IMR-90 (cell line): ENCODE measurements around the gene CCND1. TPM values are rescaled to one million over a fixed set of nuclear protein-coding genes. Genes with fewer than 3 reads are reported as not detected.

ENCODE experiments used
- ATAC-seq: fragments of 200-7000 bp; cut with Tn5 transposase; 2 replicates; pipeline ENCODE4 v1.9.1; 2020; ENCODE audit warnings: low read depth, mild to moderate bottlenecking, moderate library complexity
- BruUV-seq: library from RNA; stranded (reverse); fragments of 400-500 nt; replicated peaks from 2 replicates; lab custom pipeline; 2021; lab: Mats Ljungman, UMichigan
- CTCF ChIA-PET: fragments of 300-600 bp; formaldehyde crosslinking; extraction: SDS; loops from one replicate; lab custom pipeline; 2021; ENCODE audit warnings: antibody characterized with exemption; lab: Yijun Ruan, JAX
- POLR2A ChIA-PET: fragments of 300-600 bp; sonication (Branson Sonifier 250); formaldehyde crosslinking; loops from one replicate; lab custom pipeline; 2022; ENCODE audit warnings: antibody characterized with exemption; ENCODE audit not compliant: unreplicated experiment; lab: Charles Lee
- DNase-seq: peaks from one replicate; pipeline ENCODE4 v3.0.0; 2013
- H2AFZ ChIP-seq: replicated peaks from 2 replicates; pipeline ENCODE3; 2013; ENCODE audit warnings: low read length, mild to moderate bottlenecking; ENCODE audit not compliant: poor library complexity
- H2AK5ac ChIP-seq: 2 replicates; pipeline ENCODE4 v1.6.1; 2013; ENCODE audit warnings: low read depth, low read length, inconsistent platforms
- H2AK9ac ChIP-seq: replicated peaks from 2 replicates; pipeline ENCODE3; 2013; ENCODE audit warnings: mild to moderate bottlenecking, low read depth, low read length, moderate library complexity; ENCODE audit not compliant: poor library complexity
- H2BK120ac ChIP-seq: 2 replicates; pipeline ENCODE4 v1.6.1; 2013; ENCODE audit warnings: low read depth, low read length, inconsistent platforms
- H2BK15ac ChIP-seq: 3 replicates; pipeline ENCODE4 v1.6.1; 2013; ENCODE audit warnings: low read depth, low read length, inconsistent platforms
- H2BK20ac ChIP-seq: 2 replicates; pipeline ENCODE4 v1.6.1; 2013; ENCODE audit warnings: low read depth, mild to moderate bottlenecking, inconsistent platforms, low read length, moderate library complexity
- H2BK5ac ChIP-seq: 2 replicates; pipeline ENCODE4 v1.6.1; 2013; ENCODE audit warnings: mild to moderate bottlenecking, low read depth, low read length, inconsistent platforms; ENCODE audit not compliant: poor library complexity, severe bottlenecking
- H3K14ac ChIP-seq: replicated peaks from 2 replicates; pipeline ENCODE4 v1.6.1; 2013; ENCODE audit warnings: low read depth, low read length, inconsistent platforms
- H3K18ac ChIP-seq: 2 replicates; pipeline ENCODE4 v1.6.1; 2013; ENCODE audit warnings: low read depth, low read length, control low read depth
- H3K23ac ChIP-seq: 2 replicates; pipeline ENCODE4 v1.6.1; 2013; ENCODE audit warnings: low read depth, low read length, inconsistent platforms
- H3K27ac ChIP-seq: 2 replicates; pipeline ENCODE4 v1.5.1; 2013; ENCODE audit warnings: mild to moderate bottlenecking, control low read depth, low read length; ENCODE audit not compliant: insufficient read depth
- H3K27me3 ChIP-seq: 2 replicates; pipeline ENCODE4 v1.6.1; 2013; ENCODE audit warnings: low read length; ENCODE audit not compliant: control insufficient read depth, insufficient read depth
- H3K36me3 ChIP-seq: 2 replicates; pipeline ENCODE4 v1.6.1; 2013; ENCODE audit warnings: low read length, mixed read lengths; ENCODE audit not compliant: control insufficient read depth, insufficient read depth
- H3K4ac ChIP-seq: 2 replicates; pipeline ENCODE4 v1.6.1; 2013; ENCODE audit warnings: low read depth, low read length, inconsistent platforms
- H3K4me1 ChIP-seq: 2 replicates; pipeline ENCODE4 v1.6.1; 2013; ENCODE audit warnings: low read length, mixed read lengths; ENCODE audit not compliant: control insufficient read depth, insufficient read depth
- H3K4me2 ChIP-seq: 2 replicates; pipeline ENCODE4 v1.6.1; 2013; ENCODE audit warnings: low read depth, mild to moderate bottlenecking, control low read depth, low read length, moderate library complexity
- H3K4me3 ChIP-seq: 2 replicates; pipeline ENCODE4 v1.5.1; 2013; ENCODE audit warnings: low read depth, mild to moderate bottlenecking, control low read depth, low read length, moderate library complexity; ENCODE audit not compliant: insufficient read depth
- H3K56ac ChIP-seq: 2 replicates; pipeline ENCODE4 v1.6.1; 2013; ENCODE audit warnings: low read length, inconsistent platforms; ENCODE audit not compliant: insufficient read depth; ENCODE audit errors: extremely low read depth
- H3K79me1 ChIP-seq, 2 experiments: 2 replicates each; pipeline ENCODE4 v1.6.1; 2013; ENCODE audit warnings: low read length in 2 of 2, inconsistent platforms in 1 of 2, low read depth in 1 of 2
- H3K9ac ChIP-seq: 2 replicates; pipeline ENCODE4 v1.6.1; 2013; ENCODE audit warnings: low read depth, low read length, control low read depth
- H3K9me1 ChIP-seq: 2 replicates; pipeline ENCODE4 v1.6.1; 2013; ENCODE audit warnings: low read length, inconsistent platforms; ENCODE audit not compliant: insufficient read depth
- H3K9me3 ChIP-seq: 2 replicates; pipeline ENCODE4 v1.6.1; 2013; ENCODE audit warnings: low read length; ENCODE audit not compliant: control insufficient read depth, insufficient read depth
- H4K20me1 ChIP-seq: 2 replicates; pipeline ENCODE4 v1.6.1; 2013; ENCODE audit warnings: low read length, inconsistent platforms; ENCODE audit not compliant: insufficient read depth
- H4K5ac ChIP-seq: 2 replicates; pipeline ENCODE4 v1.6.1; 2013; ENCODE audit warnings: mild to moderate bottlenecking, low read depth, low read length, control low read depth
- H4K8ac ChIP-seq, 2 experiments: 2 replicates each; pipeline ENCODE4 v1.6.1; 2013; ENCODE audit warnings: low read depth in 2 of 2, low read length in 2 of 2, control low read depth in 1 of 2, inconsistent platforms in 1 of 2
- H4K91ac ChIP-seq: 2 replicates; pipeline ENCODE4 v1.6.1; 2013; ENCODE audit warnings: low read depth, low read length, inconsistent platforms; ENCODE audit not compliant: insufficient read depth
- CEBPB ChIP-seq: IDR thresholded peaks from 2 replicates; pipeline ENCODE4 v1.6.1; 2012; ENCODE audit warnings: low read depth, low read length, improper control_type of control experiment
- ELK1 ChIP-seq: fragments of 150-350 bp; IDR thresholded peaks from 2 replicates; pipeline ENCODE4 v1.6.1; 2016; ENCODE audit warnings: low read depth, mild to moderate bottlenecking, low read length, moderate library complexity, borderline replicate concordance
- MAFK ChIP-seq: IDR thresholded peaks from 2 replicates; pipeline ENCODE4 v1.6.1; 2012; ENCODE audit warnings: low read depth, low read length, improper control_type of control experiment
- MAZ ChIP-seq: IDR thresholded peaks from 2 replicates; pipeline ENCODE4 v1.6.1; 2012; ENCODE audit warnings: low read depth, mild to moderate bottlenecking, low read length, improper control_type of control experiment, moderate library complexity, borderline replicate concordance
- POLR2A ChIP-seq: IDR thresholded peaks from 2 replicates; pipeline ENCODE4 v1.6.1; 2012; ENCODE audit warnings: mild to moderate bottlenecking, low read depth, low read length
- USF2 ChIP-seq: fragments of 150-350 bp; IDR thresholded peaks from 2 replicates; pipeline ENCODE4 v1.6.1; 2017; ENCODE audit warnings: mild to moderate bottlenecking, antibody characterized with exemption, low read length, low read depth
- dilution Hi-C: fragments of 300-500 bp; cut with HindIII; formaldehyde crosslinking; loops from one replicate; pipeline ENCODE4 v1.14.3; 2018; ENCODE audit warnings: low sequenced_read_pairs; ENCODE audit not compliant: unreplicated experiment
- in situ Hi-C: fragments of 300-500 bp; cut with MboI; formaldehyde crosslinking; loops from 3 replicates; pipeline ENCODE4 v1.14.3; 2019; ENCODE audit warnings: low sequenced_read_pairs, inconsistent platforms, mixed read lengths
- intact Hi-C: fragments of 100-400 bp; cut with micrococcal nuclease; formaldehyde crosslinking; loops from 2 replicates; pipeline ENCODE4 v1.10.0; 2022
- polyA plus RNA-seq, 3 experiments: library from polyadenylated mRNA; depleted of rRNA; stranded (reverse); fragments of >200 nt; gene quantifications; 2 replicates each; pipeline ENCODE4 v1.2.3, GENCODE V29; 2012; ENCODE audit warnings: low replicate concordance in 1 of 3
- total RNA-seq: library from RNA; depleted of rRNA; stranded (reverse); fragments of >200 nt; gene quantifications from 2 replicates; pipeline ENCODE4 v1.2.3, GENCODE V29; 2012

CCND1 gene
- total and polyA plus RNA-seq, 2 of the 4 experiments (the other 2 are of a cell fraction), result 481 to 748 TPM

- Histone ChIP-seq H2BK15ac (no peak overlapping the region), H3K4me2 (no peak overlapping the region), H4K5ac (no peak overlapping the region), H3K23ac (no peak overlapping the region), H4K8ac (no peak overlapping the region), H2BK20ac (no peak overlapping the region), H4K20me1 (no peaks in the 10 kb centered on the region), H3K9ac (no peak overlapping the region), H3K4ac (no peak overlapping the region), H3K4me3 (no peak overlapping the region), H2AK5ac (no peak overlapping the region), H3K4me1 (no peaks in the 10 kb centered on the region), H2AFZ (no peak overlapping the region), H3K36me3 (no peaks in the 10 kb centered on the region), H3K56ac (no peak overlapping the region), H3K9me1 (no peaks in the 10 kb centered on the region), H3K27ac (no peak overlapping the region), H3K79me1 (no peaks in the 10 kb centered on the region), H3K18ac (no peak overlapping the region), H4K91ac (no peak overlapping the region), H2AK9ac (no peak overlapping the region), H3K27me3 (peaks cover 28% of the 10 kb centered on the region), H2BK120ac (no peak overlapping the region), H3K14ac (no peak overlapping the region), H3K9me3 (peaks cover 6% of the 10 kb centered on the region), H2BK5ac (no peak overlapping the region)
- intact Hi-C loops (no loop called here), dilution Hi-C loops (no loop called here), in situ Hi-C loops (no loop called here)
- no TSS peak for BruUV-seq
- no peak for TF ChIP-seq ELK1
- TF ChIP-seq USF2, result no peak
- no peak for TF ChIP-seq POLR2A
- no peak for TF ChIP-seq CEBPB
- no peak for TF ChIP-seq MAFK
- TF ChIP-seq MAZ, result no peak
- POLR2A ChIA-PET, result no interaction called here
- CTCF ChIA-PET, result no interaction called here
- no peak for ATAC-seq
- no peak for DNase-seq
Measured at GRCh38 chr11:69692422-69692821, 51.5 kb downstream of the CCND1 start.
